ENCODE measurements around the gene HOXB7.
A peak's percentile ranks its signal among the peaks of the same experiment; 100 is the strongest.

HOXB7 gene

DNA sequence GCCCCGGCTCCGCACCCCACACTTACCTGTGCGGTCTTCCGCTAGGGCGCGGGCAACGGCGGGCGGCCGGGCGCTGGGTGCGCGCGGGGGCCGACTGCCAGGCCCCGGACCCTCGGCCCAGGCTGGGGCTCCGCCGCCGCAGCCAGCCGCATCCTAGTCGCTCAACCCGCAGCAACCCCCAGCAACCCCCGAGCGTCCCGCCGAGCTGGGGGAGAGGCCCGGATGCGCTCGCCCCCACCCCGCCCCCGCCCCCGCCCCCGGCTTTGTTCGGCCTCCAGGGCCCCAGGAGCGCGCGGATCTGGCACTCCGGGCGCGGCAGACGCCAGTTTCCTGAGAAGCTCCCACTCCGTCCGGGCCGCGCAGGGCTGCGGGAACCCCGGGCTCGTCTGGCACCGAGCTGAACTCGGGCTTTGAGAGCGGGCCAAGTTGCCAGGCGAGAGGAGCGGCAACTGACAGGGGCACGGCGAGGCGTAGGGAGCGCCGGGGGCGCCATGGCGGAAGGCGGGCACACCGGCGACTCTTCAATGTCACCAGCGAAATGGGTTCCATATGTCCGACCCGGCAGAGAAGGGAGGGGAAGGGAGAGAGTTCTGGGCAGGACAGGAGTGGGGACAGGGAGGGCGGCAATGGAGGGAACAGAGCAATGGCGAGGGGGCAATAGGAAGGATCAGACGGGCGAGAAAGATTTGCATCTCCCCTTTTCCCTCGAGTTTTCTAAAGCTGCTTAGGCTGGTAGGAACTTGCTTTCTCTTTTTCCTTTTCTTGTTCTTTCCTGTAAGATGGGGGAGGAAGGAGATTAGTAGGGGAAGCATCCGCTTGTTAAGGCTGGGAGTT is 46.4 kb downstream of the HOXB7 start:
- Histone ChIP-seq H3K27ac (peak overlapping the region in 1 of 2 donors; percentile 53), H3K36me3 (no peaks in the 10 kb centered on the region), H3K27me3 (peaks cover 0 to 11% of the 10 kb centered on the region in 2 donors), H3K4me1 (peaks cover 0 to 24% (median 12%) of the 10 kb centered on the region in 4 donors), H3K4me3 (peak overlapping the region; percentile 37 to 62), H3K9me3 (no peaks in the 10 kb centered on the region)
- TF ChIP-seq, protein P1, sequence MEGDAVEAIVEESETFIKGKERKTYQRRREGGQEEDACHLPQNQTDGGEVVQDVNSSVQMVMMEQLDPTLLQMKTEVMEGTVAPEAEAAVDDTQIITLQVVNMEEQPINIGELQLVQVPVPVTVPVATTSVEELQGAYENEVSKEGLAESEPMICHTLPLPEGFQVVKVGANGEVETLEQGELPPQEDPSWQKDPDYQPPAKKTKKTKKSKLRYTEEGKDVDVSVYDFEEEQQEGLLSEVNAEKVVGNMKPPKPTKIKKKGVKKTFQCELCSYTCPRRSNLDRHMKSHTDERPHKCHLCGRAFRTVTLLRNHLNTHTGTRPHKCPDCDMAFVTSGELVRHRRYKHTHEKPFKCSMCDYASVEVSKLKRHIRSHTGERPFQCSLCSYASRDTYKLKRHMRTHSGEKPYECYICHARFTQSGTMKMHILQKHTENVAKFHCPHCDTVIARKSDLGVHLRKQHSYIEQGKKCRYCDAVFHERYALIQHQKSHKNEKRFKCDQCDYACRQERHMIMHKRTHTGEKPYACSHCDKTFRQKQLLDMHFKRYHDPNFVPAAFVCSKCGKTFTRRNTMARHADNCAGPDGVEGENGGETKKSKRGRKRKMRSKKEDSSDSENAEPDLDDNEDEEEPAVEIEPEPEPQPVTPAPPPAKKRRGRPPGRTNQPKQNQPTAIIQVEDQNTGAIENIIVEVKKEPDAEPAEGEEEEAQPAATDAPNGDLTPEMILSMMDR (IDR thresholded peaks at IDR 0.05) = no peak
- intact Hi-C loops (cut with DNase I; ENCODE audit: low total_unique reads) = no loop called here
- DNase-seq = no peak

DNA sequence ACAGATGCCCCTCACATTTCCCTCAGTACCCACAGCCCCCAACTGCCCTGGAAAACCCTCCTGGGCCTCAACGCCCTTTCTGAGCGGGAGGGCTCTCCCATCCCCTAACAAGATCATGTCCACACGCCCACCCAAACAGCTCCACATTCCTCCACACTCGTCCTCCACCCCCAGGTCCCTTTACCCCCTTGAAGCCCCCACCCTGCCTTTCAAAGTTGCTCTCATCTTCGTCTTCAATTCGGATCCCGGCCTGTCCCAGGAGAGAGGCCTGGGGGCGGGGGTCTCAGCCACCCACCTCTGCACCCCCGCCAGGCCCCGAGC is 47.0 kb downstream of the HOXB7 start:
- Histone ChIP-seq H3K36me3 (no peaks in the 10 kb centered on the region), H3K4me1 (peaks cover 0 to 24% (median 12%) of the 10 kb centered on the region in 4 donors), H3K27me3 (peaks cover 0 to 11% of the 10 kb centered on the region in 2 donors), H3K27ac (peak overlapping the region in 1 of 2 donors; percentile 53), H3K9me3 (no peaks in the 10 kb centered on the region), H3K4me3 (peak overlapping the region; percentile 37 to 62)
- no peak for DNase-seq
- intact Hi-C loops (cut with DNase I; ENCODE audit: low total_unique reads) = no loop called here
- TF ChIP-seq, protein P1 (IDR thresholded peaks at IDR 0.05) = no peak

DNA sequence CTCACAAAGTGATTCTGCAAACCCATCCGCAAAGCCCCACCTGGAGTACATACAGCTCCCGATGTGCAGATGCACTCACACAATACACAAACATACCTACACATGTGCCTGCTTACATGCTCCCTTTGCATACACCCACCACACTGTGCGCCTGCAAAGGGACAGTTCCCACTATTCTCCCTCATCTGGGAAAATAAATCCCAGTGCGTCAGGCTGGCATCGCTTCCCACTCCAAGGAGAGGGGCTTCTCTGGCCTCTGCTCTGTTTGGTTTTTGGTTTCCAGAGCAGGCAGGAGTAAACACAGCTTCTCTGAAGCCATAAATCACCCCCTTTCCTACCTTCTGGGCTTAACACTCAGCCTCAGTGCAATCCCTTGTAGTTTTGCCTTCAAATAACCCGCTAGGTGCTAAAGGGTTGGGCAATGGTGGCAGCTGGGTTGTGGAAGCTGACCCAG is 47.4 kb downstream of the HOXB7 start:
- peaks cover 0 to 24% (median 12%) of the 10 kb centered on the region in 4 donors for H3K4me1 ChIP-seq
- H3K4me3 ChIP-seq = peak overlapping the region; percentile 37 to 62
- DNase-seq = no peak
- peaks cover 0 to 11% of the 10 kb centered on the region in 2 donors for H3K27me3 ChIP-seq
- H3K36me3 ChIP-seq = no peaks in the 10 kb centered on the region
- intact Hi-C loops (cut with DNase I; ENCODE audit: low total_unique reads) = no loop called here
- H3K27ac ChIP-seq = peak overlapping the region in 1 of 2 donors; percentile 53
- TF ChIP-seq, protein P1 (IDR thresholded peaks at IDR 0.05) = no peak
- no peaks in the 10 kb centered on the region for H3K9me3 ChIP-seq

DNA sequence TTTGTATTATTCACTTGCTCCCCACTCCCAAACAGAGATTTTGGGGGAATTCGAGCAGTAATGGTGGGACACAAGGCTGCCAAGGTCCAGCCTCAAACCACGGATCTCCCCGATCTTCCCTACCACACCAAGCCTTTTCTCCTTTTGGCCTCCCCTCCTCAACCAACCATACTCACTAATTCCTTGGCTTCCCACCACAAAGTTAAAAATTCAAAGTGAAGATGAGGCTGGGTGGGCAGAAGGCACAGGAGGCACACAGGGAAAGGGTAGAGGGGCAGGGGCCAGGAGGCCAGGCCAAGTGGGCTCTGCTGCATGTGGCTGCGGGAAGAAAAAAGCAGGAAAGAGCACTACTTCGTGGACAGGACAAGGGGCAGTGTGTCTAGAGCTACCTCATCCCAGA is 47.9 kb downstream of the HOXB7 start:
- Histone ChIP-seq H3K9me3 (no peaks in the 10 kb centered on the region), H3K27me3 (peaks cover 0 to 11% of the 10 kb centered on the region in 2 donors), H3K4me1 (peaks cover 0 to 24% (median 12%) of the 10 kb centered on the region in 4 donors), H3K4me3 (no peak overlapping the region), H3K36me3 (no peaks in the 10 kb centered on the region), H3K27ac (no peak overlapping the region)
- intact Hi-C loops (cut with DNase I; ENCODE audit: low total_unique reads) = no loop called here
- TF ChIP-seq, protein P1 (IDR thresholded peaks at IDR 0.05) = no peak
- no peak for DNase-seq

DNA sequence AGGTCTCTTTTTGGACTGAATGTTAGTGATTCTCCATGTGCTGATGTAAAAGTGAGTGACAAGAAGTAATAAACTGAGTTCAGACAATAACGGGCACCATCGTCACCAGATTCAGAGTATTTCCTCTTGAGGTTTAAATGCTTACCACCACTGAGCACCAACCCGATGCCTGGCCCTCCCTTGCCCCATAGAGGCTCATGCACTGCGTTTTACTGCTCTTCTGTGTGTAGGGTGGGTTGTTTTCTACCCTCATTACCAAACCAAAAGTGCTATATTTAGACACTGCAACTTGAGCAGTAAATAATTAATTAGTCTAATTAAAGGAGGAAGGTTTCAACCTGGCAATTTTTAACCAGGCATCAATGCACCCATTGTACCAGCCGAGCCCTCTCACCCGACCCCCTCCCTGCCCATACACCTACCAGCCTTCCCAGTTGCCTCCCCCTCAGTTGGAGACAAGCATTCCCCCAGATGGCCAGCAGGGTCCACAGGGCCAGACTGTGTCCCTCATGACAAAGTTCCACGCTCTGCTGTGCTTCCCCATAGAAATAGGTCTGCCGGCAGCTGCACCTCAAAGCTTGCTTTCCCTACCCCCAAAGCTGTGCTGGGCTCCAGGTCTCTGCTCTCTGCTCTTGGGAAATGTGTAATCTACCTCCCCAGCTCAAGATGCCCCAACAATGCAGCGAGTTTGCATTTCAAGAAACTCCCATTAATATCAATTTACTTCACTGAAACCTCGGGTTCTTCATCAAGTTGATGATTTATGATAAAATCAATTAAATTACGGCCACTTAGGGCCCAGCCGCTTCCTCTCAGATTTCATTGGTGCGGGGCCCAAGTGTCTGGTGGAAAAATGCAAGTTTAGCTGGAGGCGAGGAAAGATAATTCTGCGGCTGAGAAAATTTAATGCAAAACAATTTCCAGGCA is 48.7 kb downstream of the HOXB7 start:
- no peaks in the 10 kb centered on the region for H3K9me3 ChIP-seq
- peaks cover 0 to 10% of the 10 kb centered on the region in 2 donors for H3K27me3 ChIP-seq
- intact Hi-C loops (cut with DNase I; ENCODE audit: low total_unique reads) = no loop called here
- H3K27ac ChIP-seq = no peak overlapping the region
- DNase-seq = no peak
- H3K4me3 ChIP-seq = no peak overlapping the region
- TF ChIP-seq, protein P1 (IDR thresholded peaks at IDR 0.05) = no peak
- peaks cover 0 to 25% (median 15%) of the 10 kb centered on the region in 4 donors for H3K4me1 ChIP-seq
- no peaks in the 10 kb centered on the region for H3K36me3 ChIP-seq
